RWPE1 (cell line): ENCODE data around the gene TCP11.

Source experiments
- CTCF ChIA-PET: fragments of 350-600 bp; sonication (Branson Sonifier 250); formaldehyde crosslinking; extraction: SDS; loops from one replicate; lab custom pipeline; 2021; lab: Yijun Ruan, JAX
- POLR2A ChIA-PET: fragments of 400-600 bp; formaldehyde crosslinking; extraction: SDS; loops from one replicate; lab custom pipeline; 2020; ENCODE audit warnings: antibody characterized with exemption; ENCODE audit not compliant: low non-redundant PET; lab: Yijun Ruan, JAX
- DNase-seq: peaks from one replicate; pipeline ENCODE4 v3.0.0; 2012; ENCODE audit warnings: low spot score
- H3K27ac ChIP-seq: fragments of 450-650 bp; 2 replicates; pipeline ENCODE4 v1.5.1; 2017
- TF ChIP-seq, protein P1 (sequence below): fragments of 450-650 bp; conservative IDR thresholded peaks from 2 replicates; pipeline ENCODE4 v1.5.1; 2017; ENCODE audit warnings: low read depth, mild to moderate bottlenecking

The TCP11 gene

DNA sequence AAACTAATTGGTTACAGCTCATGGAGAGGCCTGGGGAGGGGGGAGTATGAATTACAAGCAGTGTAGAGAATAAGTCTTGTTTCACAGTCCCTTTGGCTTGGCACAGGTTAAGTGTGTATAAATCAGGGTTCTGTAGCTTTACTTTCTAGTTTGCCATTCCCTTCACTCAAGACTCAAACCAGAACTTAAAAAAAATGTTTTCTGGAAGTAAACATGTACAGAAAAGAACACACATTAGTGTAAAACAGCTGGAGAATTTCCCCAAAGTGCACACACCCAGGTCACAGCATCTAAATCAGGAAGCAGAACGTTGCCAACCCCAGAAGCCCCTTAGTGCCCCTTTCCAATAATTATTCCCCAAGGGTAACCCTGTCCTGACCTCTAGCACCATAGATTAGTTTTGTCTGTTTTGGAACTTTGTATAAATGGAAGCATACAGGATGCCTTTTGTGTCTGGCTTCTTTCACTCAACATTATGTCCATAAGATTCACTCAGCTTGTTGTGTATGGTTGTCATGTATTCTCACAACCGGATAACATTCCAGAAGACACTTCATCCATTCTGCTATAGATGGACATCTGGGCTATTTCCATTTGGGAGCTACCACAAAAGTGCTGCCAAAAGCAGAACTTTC, 38.9 kb upstream of the TCP11 start:
- no peak overlapping the region for H3K27ac ChIP-seq
- TF ChIP-seq, protein P1, sequence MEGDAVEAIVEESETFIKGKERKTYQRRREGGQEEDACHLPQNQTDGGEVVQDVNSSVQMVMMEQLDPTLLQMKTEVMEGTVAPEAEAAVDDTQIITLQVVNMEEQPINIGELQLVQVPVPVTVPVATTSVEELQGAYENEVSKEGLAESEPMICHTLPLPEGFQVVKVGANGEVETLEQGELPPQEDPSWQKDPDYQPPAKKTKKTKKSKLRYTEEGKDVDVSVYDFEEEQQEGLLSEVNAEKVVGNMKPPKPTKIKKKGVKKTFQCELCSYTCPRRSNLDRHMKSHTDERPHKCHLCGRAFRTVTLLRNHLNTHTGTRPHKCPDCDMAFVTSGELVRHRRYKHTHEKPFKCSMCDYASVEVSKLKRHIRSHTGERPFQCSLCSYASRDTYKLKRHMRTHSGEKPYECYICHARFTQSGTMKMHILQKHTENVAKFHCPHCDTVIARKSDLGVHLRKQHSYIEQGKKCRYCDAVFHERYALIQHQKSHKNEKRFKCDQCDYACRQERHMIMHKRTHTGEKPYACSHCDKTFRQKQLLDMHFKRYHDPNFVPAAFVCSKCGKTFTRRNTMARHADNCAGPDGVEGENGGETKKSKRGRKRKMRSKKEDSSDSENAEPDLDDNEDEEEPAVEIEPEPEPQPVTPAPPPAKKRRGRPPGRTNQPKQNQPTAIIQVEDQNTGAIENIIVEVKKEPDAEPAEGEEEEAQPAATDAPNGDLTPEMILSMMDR = no peak
- ChIA-PET CTCF (interaction anchor here (0.6 to 1.0 kb wide), 2 partner anchors 9 to 11 kb away, joined by 3 read pairs; no protein-coding TSS in a partner anchor), POLR2A (no interaction called here)
- DNase-seq = no peak

DNA sequence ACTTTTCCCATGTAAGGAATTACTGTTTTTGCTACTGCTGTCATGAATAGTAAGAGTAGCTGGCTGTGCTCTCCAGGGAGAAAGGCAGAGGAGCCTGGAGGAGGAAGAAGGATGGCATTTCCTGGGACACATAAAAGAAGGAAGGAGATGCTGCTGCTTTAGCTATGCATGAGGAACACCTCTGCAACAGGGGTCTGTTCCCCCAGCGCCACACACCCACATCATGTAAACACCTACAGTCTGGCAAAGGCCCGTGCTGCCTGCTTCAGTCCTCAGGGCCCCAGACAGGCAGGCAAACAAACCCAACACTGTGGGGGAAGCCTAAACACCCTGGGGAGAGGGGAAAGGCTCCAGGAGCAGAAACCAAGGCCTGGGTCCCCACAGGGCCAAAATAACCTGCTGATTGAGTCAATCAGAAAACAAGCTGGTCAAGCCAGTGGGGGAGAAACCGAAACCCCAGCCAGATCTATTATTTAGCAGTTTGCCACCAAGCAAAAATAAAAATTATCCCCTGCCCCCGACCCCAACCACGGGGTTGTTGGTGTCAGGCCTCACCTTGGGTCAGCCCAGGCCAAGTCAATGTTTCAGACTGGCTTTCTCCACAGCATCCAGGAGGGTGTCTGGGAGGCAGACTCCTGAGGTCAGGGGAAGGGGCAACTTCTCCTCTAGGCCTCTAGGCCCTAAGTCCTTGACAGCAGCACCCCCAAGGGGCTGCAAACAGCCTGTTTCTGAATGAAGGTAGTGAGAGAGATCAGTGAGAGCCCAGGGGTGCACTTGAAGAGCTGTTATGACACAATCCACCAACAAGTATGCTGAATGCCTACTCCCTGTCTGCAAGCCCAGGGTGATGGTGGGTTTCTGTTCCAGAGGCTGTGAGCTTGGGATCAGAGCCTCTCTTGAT, 38.0 kb upstream of the TCP11 start:
- TF ChIP-seq, protein P1 = no peak
- no peak overlapping the region for H3K27ac ChIP-seq
- DNase-seq = no peak
- POLR2A ChIA-PET = no interaction called here
- CTCF ChIA-PET = interaction anchor here (0.6 to 1.0 kb wide), 2 partner anchors 9 to 11 kb away, joined by 3 read pairs; no protein-coding TSS in a partner anchor

DNA sequence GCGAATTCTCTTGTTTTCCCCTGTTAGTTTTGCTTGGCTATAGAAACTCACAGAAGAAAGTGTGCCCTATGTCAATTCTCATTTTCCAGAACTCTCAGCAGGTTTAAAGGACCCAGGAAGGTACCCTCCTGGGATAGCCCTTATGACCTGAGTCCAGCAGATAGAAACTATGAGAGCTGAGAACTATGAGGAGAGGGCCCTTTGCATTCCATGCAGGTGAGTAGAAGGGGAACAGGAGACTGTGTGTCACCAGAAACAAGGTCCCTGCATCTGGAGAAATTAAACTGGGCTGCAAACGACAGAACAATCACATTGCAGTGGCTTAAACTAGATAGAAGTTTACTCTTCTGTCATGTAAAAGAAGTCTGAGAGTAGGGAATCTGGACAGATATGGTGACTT, 36.9 kb upstream of the TCP11 start:
- CTCF ChIA-PET = no interaction called here
- POLR2A ChIA-PET = no interaction called here
- no peak for DNase-seq
- no peak overlapping the region for H3K27ac ChIP-seq
- TF ChIP-seq, protein P1 = no peak

DNA sequence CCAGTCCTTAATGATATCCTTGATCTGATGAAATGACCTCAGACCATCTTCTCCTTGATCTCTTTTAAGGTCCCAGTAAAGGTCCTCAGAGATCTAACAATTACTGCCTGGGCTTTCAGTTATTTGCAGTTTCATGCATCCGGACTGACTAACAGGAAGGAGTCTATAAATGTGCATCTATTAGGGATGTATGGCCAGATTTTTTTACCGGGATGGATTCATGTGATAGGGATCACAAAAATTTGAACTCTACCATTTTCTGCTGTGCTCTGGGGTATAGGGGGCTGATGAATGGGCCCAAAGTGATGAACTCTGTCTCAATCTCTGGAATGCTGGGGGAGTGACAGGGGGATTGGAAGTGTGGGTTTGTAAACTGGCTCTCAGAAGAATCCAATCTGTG, 36.5 kb upstream of the TCP11 start:
- no peak for DNase-seq
- ChIA-PET CTCF (no interaction called here), POLR2A (no interaction called here)
- no peak overlapping the region for H3K27ac ChIP-seq
- TF ChIP-seq, protein P1 = no peak

DNA sequence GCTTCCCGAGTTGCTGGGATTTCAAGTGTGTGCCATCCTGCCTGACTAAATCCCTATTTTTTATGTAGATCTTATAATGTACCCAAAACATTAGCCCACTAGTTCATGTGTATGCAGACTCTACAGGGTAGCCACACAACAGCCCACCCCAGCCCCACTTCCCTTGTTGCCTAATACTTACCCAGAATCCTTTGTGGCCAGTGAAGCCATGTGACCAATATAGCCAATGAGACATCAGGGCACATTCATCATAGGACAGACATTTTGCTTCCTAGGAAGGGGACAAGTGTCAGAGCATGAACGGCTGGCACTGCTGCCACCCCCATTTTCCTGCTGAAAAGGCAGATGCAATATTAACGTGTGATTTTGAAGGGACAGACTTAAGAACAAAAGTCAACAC, 36.0 kb upstream of the TCP11 start:
- H3K27ac ChIP-seq = no peak overlapping the region
- no peak for DNase-seq
- ChIA-PET POLR2A (no interaction called here), CTCF (no interaction called here)
- TF ChIP-seq, protein P1 = no peak

DNA sequence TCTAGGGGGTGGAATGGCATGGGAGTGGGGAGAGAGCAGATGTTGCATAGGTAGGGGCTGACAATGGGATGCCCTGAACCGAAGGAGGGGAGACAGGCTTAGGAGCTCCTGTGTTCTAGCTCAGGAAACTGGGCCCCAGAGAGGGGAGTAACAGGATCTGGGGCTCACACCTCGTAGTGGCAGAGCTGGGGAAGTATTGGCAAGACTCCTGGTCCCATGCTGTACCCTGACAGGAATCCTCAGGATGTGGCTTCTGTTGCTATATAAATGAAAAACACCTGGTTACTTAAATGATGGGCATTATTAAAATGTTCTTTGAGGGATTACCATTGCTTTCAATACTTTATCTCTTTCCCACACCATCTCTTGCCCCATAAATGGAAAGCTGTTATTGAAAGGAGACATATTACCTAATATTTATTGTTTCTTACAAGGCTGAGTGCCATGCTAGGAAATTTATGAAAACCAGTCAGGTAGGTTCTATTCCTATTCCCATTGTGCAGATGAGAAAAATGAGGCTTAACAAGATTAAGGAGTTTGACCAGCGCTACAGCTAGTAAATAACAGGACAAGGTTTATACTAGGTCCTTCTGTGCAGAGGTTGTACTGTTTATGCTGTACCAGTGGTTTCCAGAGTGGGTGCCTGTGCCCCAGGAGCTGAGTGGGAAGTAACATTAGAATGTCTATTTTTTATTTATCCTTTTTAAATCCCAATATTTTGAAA, 35.3 kb upstream of the TCP11 start:
- POLR2A ChIA-PET = no interaction called here
- CTCF ChIA-PET = interaction anchor here (0.6 kb wide), 1 partner anchor 184 kb away, joined by 3 read pairs; no protein-coding TSS in a partner anchor
- TF ChIP-seq, protein P1 = no peak
- DNase-seq = no peak
- H3K27ac ChIP-seq = no peak overlapping the region
